Natural killer cell treated with Interleukin-12 subunit alpha and Interleukin-12 subunit beta and Interleukin-15 and Interleukin-18, amount 100 ng/mL, for 72 hours (primary cell): ENCODE data around the gene MOB4. TPM values are rescaled to one million over a fixed set of nuclear protein-coding genes. Genes with fewer than 3 reads are reported as not detected.
"Not testable (repeated sequence)": the region's sequence is repeated elsewhere in the genome, so short reads cannot be mapped to it uniquely, and the experiment has no call there.

Experiments
- ATAC-seq, 2 donors: fragments of 150-1000 bp; cut with Tn5 transposase in 1 of 2; sonication (Bioruptor Pico), chemical (Tn5 transposase) in 1 of 2; 2 replicates each; pipeline ENCODE4 v1.10.0; 2021
- DNase-seq: peaks from one replicate; pipeline ENCODE4 v3.0.0; 2022; ENCODE audit warnings: low spot score
- H3K27ac Mint-ChIP-seq, 2 donors: 1 replicate in 1 of 2; 2 replicates in 1 of 2; pipeline ENCODE4 v1.8.0; 2022; ENCODE audit warnings: mixed read lengths in 2 of 2, mild to moderate bottlenecking in 1 of 2, moderate library complexity in 1 of 2
- H3K27me3 Mint-ChIP-seq, 2 donors: 1 replicate in 1 of 2; 2 replicates in 1 of 2; pipeline ENCODE4 v1.8.0; 2022; ENCODE audit warnings: mixed read lengths in 2 of 2
- H3K36me3 Mint-ChIP-seq: one replicate; pipeline ENCODE4 v1.8.0; 2022; ENCODE audit warnings: mixed read lengths
- H3K4me1 Mint-ChIP-seq, 2 donors: 1 replicate in 1 of 2; 2 replicates in 1 of 2; pipeline ENCODE4 v1.8.0; 2022; ENCODE audit warnings: low read depth in 2 of 2, mixed read lengths in 2 of 2, mild to moderate bottlenecking in 1 of 2
- H3K4me3 Mint-ChIP-seq: one replicate; pipeline ENCODE4 v1.8.0; 2022; ENCODE audit warnings: mixed read lengths
- H3K9me3 Mint-ChIP-seq: 2 replicates; pipeline ENCODE4 v1.8.0; 2022; ENCODE audit warnings: mixed read lengths
- total RNA-seq, 2 donors: library from RNA; stranded (reverse); gene quantifications; one replicate each; pipeline ENCODE4 v1.2.3, GENCODE V29; 2022

The MOB4 gene
- total RNA-seq, 2 donors from 2014 or later = 16.9 to 25.7 TPM

GRCh38 chr2:197543206-197543605 is 27.3 kb downstream of the MOB4 start:
- H3K4me1 Mint-ChIP-seq = peaks cover 4 to 22% of the 10 kb centered on the region in 2 donors
- no peak overlapping the region for H3K4me3 Mint-ChIP-seq
- H3K27me3 Mint-ChIP-seq = no peaks in the 10 kb centered on the region
- no peak overlapping the region for H3K27ac Mint-ChIP-seq
- peaks cover 5% of the 10 kb centered on the region for H3K36me3 Mint-ChIP-seq
- ATAC-seq = no peak
- no peaks in the 10 kb centered on the region for H3K9me3 Mint-ChIP-seq
- DNase-seq = no peak

- Mint-ChIP-seq H3K27me3 (no peaks in the 10 kb centered on the region), H3K4me3 (no peak overlapping the region), H3K27ac (no peak overlapping the region), H3K36me3 (peaks cover 5% of the 10 kb centered on the region), H3K4me1 (peaks cover 0 to 8% of the 10 kb centered on the region in 2 donors), H3K9me3 (no peaks in the 10 kb centered on the region)
- DNase-seq (no peak), ATAC-seq (no peak)
Observed at GRCh38 chr2:197547163-197547900, 31.5 kb downstream of the MOB4 start.

- no peak for ATAC-seq
- Mint-ChIP-seq H3K4me1 (peaks cover 0 to 4% of the 10 kb centered on the region in 2 donors), H3K27me3 (no peaks in the 10 kb centered on the region), H3K36me3 (peaks cover 5% of the 10 kb centered on the region), H3K9me3 (no peaks in the 10 kb centered on the region), H3K4me3 (no peak overlapping the region), H3K27ac (no peak overlapping the region)
- no peak for DNase-seq
Observed at GRCh38 chr2:197548582-197548981, 32.7 kb downstream of the MOB4 start.

GRCh38 chr2:197551260-197551659 is 35.4 kb downstream of the MOB4 start:
- not testable (repeated sequence) for H3K27me3 Mint-ChIP-seq, H3K36me3 Mint-ChIP-seq, H3K4me3 Mint-ChIP-seq, H3K27ac Mint-ChIP-seq, DNase-seq, H3K4me1 Mint-ChIP-seq, ATAC-seq, H3K9me3 Mint-ChIP-seq

GRCh38 chr2:197555467-197555866 is 39.6 kb downstream of the MOB4 start:
- peaks cover 0 to 7% of the 10 kb centered on the region in 2 donors for H3K4me1 Mint-ChIP-seq
- no peak overlapping the region for H3K27ac Mint-ChIP-seq
- DNase-seq (no peak), ATAC-seq (no peak)
- no peak overlapping the region for H3K4me3 Mint-ChIP-seq
- no peaks in the 10 kb centered on the region for H3K27me3 Mint-ChIP-seq
- peaks cover 9% of the 10 kb centered on the region for H3K36me3 Mint-ChIP-seq
- no peaks in the 10 kb centered on the region for H3K9me3 Mint-ChIP-seq

- Mint-ChIP-seq H3K4me1 (peaks cover 0 to 7% of the 10 kb centered on the region in 2 donors), H3K4me3 (no peak overlapping the region), H3K27me3 (no peaks in the 10 kb centered on the region), H3K27ac (peak overlapping the region in 1 of 2 donors; percentile 47), H3K36me3 (peaks cover 7% of the 10 kb centered on the region), H3K9me3 (no peaks in the 10 kb centered on the region)
- DNase-seq (no peak), ATAC-seq (no peak)
Observed at GRCh38 chr2:197556456-197556855, 40.6 kb downstream of the MOB4 start.

GRCh38 chr2:197558393-197558792 is 42.5 kb downstream of the MOB4 start:
- ATAC-seq = no peak
- Mint-ChIP-seq H3K27me3 (no peaks in the 10 kb centered on the region), H3K27ac (no peak overlapping the region), H3K9me3 (no peaks in the 10 kb centered on the region), H3K36me3 (peaks cover 11% of the 10 kb centered on the region), H3K4me3 (no peak overlapping the region), H3K4me1 (peaks cover 6 to 13% of the 10 kb centered on the region in 2 donors)
- no peak for DNase-seq

GRCh38 chr2:197559681-197560080 is 43.8 kb downstream of the MOB4 start:
- ATAC-seq (no peak), DNase-seq (no peak)
- Mint-ChIP-seq H3K36me3 (peaks cover 24% of the 10 kb centered on the region), H3K27ac (no peak overlapping the region), H3K4me3 (no peak overlapping the region), H3K27me3 (no peaks in the 10 kb centered on the region), H3K4me1 (peaks cover 6 to 21% of the 10 kb centered on the region in 2 donors), H3K9me3 (no peaks in the 10 kb centered on the region)

GRCh38 chr2:197560146-197560665 is 44.3 kb downstream of the MOB4 start:
- ATAC-seq = no peak
- peaks cover 6 to 21% of the 10 kb centered on the region in 2 donors for H3K4me1 Mint-ChIP-seq
- no peak overlapping the region for H3K4me3 Mint-ChIP-seq
- no peak for DNase-seq
- no peaks in the 10 kb centered on the region for H3K9me3 Mint-ChIP-seq
- no peak overlapping the region for H3K27ac Mint-ChIP-seq
- H3K36me3 Mint-ChIP-seq = peaks cover 24% of the 10 kb centered on the region
- H3K27me3 Mint-ChIP-seq = no peaks in the 10 kb centered on the region

GRCh38 chr2:197571627-197572271 is 55.9 kb downstream of the MOB4 start:
- no peak overlapping the region for H3K4me3 Mint-ChIP-seq
- no peaks in the 10 kb centered on the region for H3K9me3 Mint-ChIP-seq
- no peaks in the 10 kb centered on the region for H3K4me1 Mint-ChIP-seq
- peaks cover 17% of the 10 kb centered on the region for H3K36me3 Mint-ChIP-seq
- no peaks in the 10 kb centered on the region for H3K27me3 Mint-ChIP-seq
- ATAC-seq (no peak), DNase-seq (no peak)
- H3K27ac Mint-ChIP-seq = no peak overlapping the region

- H3K4me3 Mint-ChIP-seq = no peak overlapping the region
- no peak overlapping the region for H3K27ac Mint-ChIP-seq
- no peak for ATAC-seq
- no peaks in the 10 kb centered on the region for H3K9me3 Mint-ChIP-seq
- DNase-seq = no peak
- peaks cover 17% of the 10 kb centered on the region for H3K36me3 Mint-ChIP-seq
- H3K27me3 Mint-ChIP-seq = no peaks in the 10 kb centered on the region
- H3K4me1 Mint-ChIP-seq = no peaks in the 10 kb centered on the region
Observed at GRCh38 chr2:197573608-197574007, 57.7 kb downstream of the MOB4 start.

GRCh38 chr2:197575987-197576386 is 60.1 kb downstream of the MOB4 start:
- no peaks in the 10 kb centered on the region for H3K9me3 Mint-ChIP-seq
- peaks cover 17% of the 10 kb centered on the region for H3K36me3 Mint-ChIP-seq
- H3K4me1 Mint-ChIP-seq = no peaks in the 10 kb centered on the region
- no peaks in the 10 kb centered on the region for H3K27me3 Mint-ChIP-seq
- no peak overlapping the region for H3K4me3 Mint-ChIP-seq
- ATAC-seq (no peak), DNase-seq (no peak)
- no peak overlapping the region for H3K27ac Mint-ChIP-seq

GRCh38 chr2:197576631-197577030 is 60.8 kb downstream of the MOB4 start:
- no peaks in the 10 kb centered on the region for H3K9me3 Mint-ChIP-seq
- no peaks in the 10 kb centered on the region for H3K27me3 Mint-ChIP-seq
- no peak overlapping the region for H3K27ac Mint-ChIP-seq
- H3K4me1 Mint-ChIP-seq = no peaks in the 10 kb centered on the region
- no peak overlapping the region for H3K4me3 Mint-ChIP-seq
- H3K36me3 Mint-ChIP-seq = peaks cover 17% of the 10 kb centered on the region
- ATAC-seq = no peak
- DNase-seq = no peak

GRCh38 chr2:197577446-197577845 is 61.6 kb downstream of the MOB4 start:
- H3K27ac Mint-ChIP-seq = no peak overlapping the region
- no peaks in the 10 kb centered on the region for H3K27me3 Mint-ChIP-seq
- DNase-seq (no peak), ATAC-seq (no peak)
- H3K4me3 Mint-ChIP-seq = no peak overlapping the region
- H3K9me3 Mint-ChIP-seq = no peaks in the 10 kb centered on the region
- H3K4me1 Mint-ChIP-seq = no peaks in the 10 kb centered on the region
- peaks cover 12% of the 10 kb centered on the region for H3K36me3 Mint-ChIP-seq
